Measurements from ENCODE around the gene MAGEA12. TPM values are rescaled to one million over a fixed set of nuclear protein-coding genes. Genes with fewer than 3 reads are reported as not detected.
"Not testable (repeated sequence)": the region's sequence is repeated elsewhere in the genome, so short reads cannot be mapped to it uniquely, and the experiment has no call there.

MAGEA12 gene, protein sequence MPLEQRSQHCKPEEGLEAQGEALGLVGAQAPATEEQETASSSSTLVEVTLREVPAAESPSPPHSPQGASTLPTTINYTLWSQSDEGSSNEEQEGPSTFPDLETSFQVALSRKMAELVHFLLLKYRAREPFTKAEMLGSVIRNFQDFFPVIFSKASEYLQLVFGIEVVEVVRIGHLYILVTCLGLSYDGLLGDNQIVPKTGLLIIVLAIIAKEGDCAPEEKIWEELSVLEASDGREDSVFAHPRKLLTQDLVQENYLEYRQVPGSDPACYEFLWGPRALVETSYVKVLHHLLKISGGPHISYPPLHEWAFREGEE
- under 1 TPM in 2 of 6 donors, not detected in 4; 0.20 to 0.37 TPM for total RNA-seq

DNA sequence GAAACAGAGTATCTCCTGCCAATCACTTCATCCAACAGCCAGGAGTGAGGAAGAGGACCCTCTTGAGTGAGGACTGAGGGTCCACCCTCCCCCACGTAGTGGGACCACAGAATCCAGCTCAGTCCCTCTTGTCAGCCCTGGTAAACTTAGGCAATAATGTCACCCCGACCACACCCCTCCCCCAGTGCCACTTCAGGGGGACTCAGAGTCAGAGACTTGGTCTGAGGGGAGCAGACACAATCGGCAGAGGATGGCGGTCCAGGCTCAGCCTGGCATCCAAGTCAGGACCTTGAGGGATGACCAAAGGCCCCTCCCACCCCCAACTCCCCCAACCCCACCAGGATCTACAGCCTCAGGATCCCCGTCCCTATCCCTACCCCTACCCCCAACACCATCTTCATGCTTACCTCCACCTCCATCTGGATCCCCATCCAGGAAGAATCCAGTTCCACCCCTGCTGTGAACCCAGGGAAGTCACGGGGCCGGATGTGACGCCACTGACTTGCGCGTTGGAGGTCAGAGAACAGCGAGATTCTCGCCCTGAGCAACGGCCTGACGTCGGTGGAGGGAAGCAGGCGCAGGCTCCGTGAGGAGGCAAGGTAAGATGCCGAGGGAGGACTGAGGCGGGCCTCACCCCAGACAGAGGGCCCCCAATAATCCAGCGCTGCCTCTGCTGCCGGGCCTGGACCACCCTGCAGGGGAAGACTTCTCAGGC, at the start of gene MAGEA12, which contains the start of gene CSAG1:
Gene MAGEA12 (plus strand): TSS at position 497 of the 715 bp plus-strand sequence. CDS start 2,405 bp downstream, outside the sequence.
Gene CSAG1 (minus strand): TSS at position 461 of the 715 bp plus-strand sequence. CDS start 1,261 bp downstream, outside the sequence.
- DNase-seq, result peak in 1 of 2 donors; percentile 11
- Histone ChIP-seq H3K4me3 (no peak within 1 kb of the TSS), H3K36me3 (no peaks in the 10 kb centered on the region), H3K9me3 (no peaks in the 10 kb centered on the region), H3K4me1 (no peaks in the 10 kb centered on the region), H3K27ac (no peak within 1 kb of the TSS), H3K27me3 (no peaks in the 10 kb centered on the region)
- no peak for ATAC-seq (ENCODE audit: low FRiP score in 2 of 2)
- TF ChIP-seq, protein P1, sequence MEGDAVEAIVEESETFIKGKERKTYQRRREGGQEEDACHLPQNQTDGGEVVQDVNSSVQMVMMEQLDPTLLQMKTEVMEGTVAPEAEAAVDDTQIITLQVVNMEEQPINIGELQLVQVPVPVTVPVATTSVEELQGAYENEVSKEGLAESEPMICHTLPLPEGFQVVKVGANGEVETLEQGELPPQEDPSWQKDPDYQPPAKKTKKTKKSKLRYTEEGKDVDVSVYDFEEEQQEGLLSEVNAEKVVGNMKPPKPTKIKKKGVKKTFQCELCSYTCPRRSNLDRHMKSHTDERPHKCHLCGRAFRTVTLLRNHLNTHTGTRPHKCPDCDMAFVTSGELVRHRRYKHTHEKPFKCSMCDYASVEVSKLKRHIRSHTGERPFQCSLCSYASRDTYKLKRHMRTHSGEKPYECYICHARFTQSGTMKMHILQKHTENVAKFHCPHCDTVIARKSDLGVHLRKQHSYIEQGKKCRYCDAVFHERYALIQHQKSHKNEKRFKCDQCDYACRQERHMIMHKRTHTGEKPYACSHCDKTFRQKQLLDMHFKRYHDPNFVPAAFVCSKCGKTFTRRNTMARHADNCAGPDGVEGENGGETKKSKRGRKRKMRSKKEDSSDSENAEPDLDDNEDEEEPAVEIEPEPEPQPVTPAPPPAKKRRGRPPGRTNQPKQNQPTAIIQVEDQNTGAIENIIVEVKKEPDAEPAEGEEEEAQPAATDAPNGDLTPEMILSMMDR (IDR thresholded peaks at IDR 0.05), result no peak
- no peak for TF ChIP-seq EP300 (IDR thresholded peaks at IDR 0.05)
- no peak for TF ChIP-seq POLR2A (IDR thresholded peaks at IDR 0.05)
- TF ChIP-seq POLR2AphosphoS5 (IDR thresholded peaks at IDR 0.05), result no peak
- 82 to 89% methylated on average over 8 to 9 of the region's 21 CpGs for WGBS, 2 donors

DNA sequence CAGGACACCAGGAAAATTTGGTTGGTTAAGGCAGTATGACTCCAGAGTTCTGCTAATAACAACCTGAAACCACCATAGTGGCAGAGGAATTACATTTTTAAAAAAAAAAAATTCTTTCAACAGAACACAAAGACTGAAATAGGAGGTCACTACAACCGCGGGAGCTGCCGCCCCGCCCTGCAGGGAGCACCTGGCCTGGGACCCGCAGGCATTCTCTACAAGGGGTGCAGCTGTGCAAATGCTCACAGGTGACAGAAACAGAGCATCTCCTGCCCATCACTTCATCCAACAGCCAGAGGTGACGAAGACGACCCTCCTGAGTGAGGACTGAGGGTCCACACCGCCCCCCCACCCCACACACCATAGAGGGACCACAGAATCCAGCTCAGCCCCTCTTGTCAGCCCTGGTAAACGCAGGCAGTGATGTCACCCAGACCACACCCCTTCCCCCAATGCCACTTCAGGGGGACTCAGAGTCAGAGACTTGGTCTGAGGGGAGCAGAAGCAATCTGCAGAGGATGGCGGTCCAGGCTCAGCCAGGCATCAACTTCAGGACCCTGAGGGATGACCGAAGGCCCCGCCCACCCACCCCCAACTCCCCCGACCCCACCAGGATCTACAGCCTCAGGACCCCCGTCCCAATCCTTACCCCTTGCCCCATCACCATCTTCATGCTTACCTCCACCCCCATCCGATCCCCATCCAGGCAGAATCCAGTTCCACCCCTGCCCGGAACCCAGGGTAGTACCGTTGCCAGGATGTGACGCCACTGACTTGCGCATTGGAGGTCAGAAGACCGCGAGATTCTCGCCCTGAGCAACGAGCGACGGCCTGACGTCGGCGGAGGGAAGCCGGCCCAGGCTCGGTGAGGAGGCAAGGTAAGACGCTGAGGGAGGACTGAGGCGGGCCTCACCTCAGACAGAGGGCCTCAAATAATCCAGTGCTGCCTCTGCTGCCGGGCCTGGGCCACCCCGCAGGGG, 35.3 kb upstream of the MAGEA12 start, which contains the start of gene MAGEA3:
Gene MAGEA3 (plus strand): TSS at position 843 of the 980 bp plus-strand sequence. CDS start 2,039 bp downstream, outside the sequence.
- not testable (repeated sequence) for H3K4me1 ChIP-seq; ATAC-seq (ENCODE audit: low FRiP score in 2 of 2); H3K9me3 ChIP-seq; DNase-seq; H3K27me3 ChIP-seq; H3K27ac ChIP-seq; H3K4me3 ChIP-seq; H3K36me3 ChIP-seq
- WGBS, 2 donors, result 80% methylated on average over 1 of the region's 34 CpGs; no CpG with 5 or more reads in 1 of the 2 donors

DNA sequence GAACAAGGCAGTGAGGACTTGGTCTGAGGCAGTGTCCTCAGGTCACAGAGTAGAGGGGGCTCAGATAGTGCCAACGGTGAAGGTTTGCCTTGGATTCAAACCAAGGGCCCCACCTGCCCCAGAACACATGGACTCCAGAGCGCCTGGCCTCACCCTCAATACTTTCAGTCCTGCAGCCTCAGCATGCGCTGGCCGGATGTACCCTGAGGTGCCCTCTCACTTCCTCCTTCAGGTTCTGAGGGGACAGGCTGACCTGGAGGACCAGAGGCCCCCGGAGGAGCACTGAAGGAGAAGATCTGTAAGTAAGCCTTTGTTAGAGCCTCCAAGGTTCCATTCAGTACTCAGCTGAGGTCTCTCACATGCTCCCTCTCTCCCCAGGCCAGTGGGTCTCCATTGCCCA, 33.2 kb upstream of the MAGEA12 start:
- not testable (repeated sequence) for H3K27ac ChIP-seq, H3K9me3 ChIP-seq, H3K27me3 ChIP-seq, H3K4me3 ChIP-seq, H3K36me3 ChIP-seq, H3K4me1 ChIP-seq, DNase-seq
- peak in 1 of 2 donors; percentile 66 for ATAC-seq (ENCODE audit: low FRiP score in 2 of 2)
- 92% methylated on average over 4 of the region's 5 CpGs; no CpG with 5 or more reads in 1 of the 2 donors for WGBS, 2 donors

DNA sequence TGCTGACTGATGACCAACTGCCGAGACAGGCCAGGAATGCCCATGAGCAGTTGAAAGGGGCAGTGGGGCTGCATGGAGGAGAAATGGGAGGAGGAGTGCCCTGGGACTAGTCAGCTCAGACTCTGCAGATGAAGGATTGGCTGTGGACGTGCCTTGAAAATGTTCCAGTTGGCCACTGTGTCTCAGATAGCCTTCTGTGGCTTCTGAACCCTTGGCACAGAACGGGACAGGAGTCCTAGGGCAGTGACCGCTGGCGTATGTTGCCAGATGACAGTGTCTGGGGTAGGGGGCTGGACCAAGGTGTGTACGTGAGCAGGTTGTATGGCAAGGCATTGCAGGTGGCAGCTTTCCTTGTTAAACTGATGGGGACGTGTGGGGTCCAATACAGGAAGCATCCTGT, 27.1 kb upstream of the MAGEA12 start:
- not testable (repeated sequence) for H3K27ac ChIP-seq, H3K27me3 ChIP-seq, DNase-seq, H3K4me1 ChIP-seq, H3K9me3 ChIP-seq, H3K4me3 ChIP-seq, H3K36me3 ChIP-seq
- WGBS, 2 donors, result 85 to 89% methylated on average over 2 to 4 of the region's 7 CpGs
- ATAC-seq (ENCODE audit: low FRiP score in 2 of 2), result peak in 1 of 2 donors; percentile 62

DNA sequence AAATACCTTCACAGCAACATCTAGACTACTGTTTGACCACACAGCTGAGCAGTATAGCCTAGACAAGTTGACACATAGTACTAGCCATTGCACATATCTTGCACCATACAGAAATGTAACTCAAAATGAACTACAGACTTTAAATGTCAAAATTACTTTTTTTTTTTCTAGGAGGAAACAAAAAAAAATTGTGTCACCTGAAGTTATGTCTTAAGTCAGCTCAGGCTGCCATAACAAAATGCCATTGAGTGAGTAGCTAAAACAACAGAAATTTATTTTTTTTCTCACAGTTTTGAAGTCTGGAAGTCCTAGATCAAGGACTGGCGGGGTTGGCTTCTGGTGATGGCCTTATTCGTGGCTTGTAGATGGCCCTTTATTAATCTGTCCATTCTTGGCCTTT, 24.4 kb upstream of the MAGEA12 start, which contains the start of gene CSAG2:
Gene CSAG2 (minus strand): TSS at position 101 of the 400 bp plus-strand sequence. CDS start 161 bp downstream, outside the sequence.
- ATAC-seq (ENCODE audit: low FRiP score in 2 of 2), result not testable (repeated sequence)
- no CpG with 5 or more reads among the region's 2 CpGs for WGBS, 2 donors

DNA sequence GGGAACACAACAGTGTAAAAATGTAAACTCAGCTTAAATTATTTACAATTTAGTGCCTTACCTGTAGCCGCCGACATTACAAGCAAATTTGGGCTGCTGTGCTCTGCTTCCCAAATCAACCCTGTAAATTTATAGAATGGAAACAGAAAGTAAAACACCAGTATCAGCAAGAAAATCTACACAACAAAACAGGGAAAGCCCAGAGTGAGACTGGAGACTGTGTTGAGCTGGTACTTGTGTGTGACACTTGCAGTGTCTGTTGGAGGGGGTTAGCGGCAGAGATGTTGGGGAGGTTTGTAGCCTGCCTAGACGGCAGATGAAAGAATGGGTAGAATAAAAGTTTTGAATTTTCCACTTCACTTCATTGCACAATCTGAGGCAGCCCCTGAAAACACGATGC, 20.4 kb upstream of the MAGEA12 start:
- not testable (repeated sequence) for H3K27ac ChIP-seq; H3K4me3 ChIP-seq; H3K4me1 ChIP-seq; DNase-seq; ATAC-seq (ENCODE audit: low FRiP score in 2 of 2); H3K27me3 ChIP-seq; H3K9me3 ChIP-seq; H3K36me3 ChIP-seq
- no CpG with 5 or more reads among the region's 5 CpGs for WGBS, 2 donors

More for the DNA sequence above, 24.4 kb upstream of the MAGEA12 start, which contains the start of gene CSAG2:
- not testable (repeated sequence) for DNase-seq, H3K4me1 ChIP-seq, H3K27ac ChIP-seq, H3K9me3 ChIP-seq, H3K36me3 ChIP-seq, H3K4me3 ChIP-seq, H3K27me3 ChIP-seq

DNA sequence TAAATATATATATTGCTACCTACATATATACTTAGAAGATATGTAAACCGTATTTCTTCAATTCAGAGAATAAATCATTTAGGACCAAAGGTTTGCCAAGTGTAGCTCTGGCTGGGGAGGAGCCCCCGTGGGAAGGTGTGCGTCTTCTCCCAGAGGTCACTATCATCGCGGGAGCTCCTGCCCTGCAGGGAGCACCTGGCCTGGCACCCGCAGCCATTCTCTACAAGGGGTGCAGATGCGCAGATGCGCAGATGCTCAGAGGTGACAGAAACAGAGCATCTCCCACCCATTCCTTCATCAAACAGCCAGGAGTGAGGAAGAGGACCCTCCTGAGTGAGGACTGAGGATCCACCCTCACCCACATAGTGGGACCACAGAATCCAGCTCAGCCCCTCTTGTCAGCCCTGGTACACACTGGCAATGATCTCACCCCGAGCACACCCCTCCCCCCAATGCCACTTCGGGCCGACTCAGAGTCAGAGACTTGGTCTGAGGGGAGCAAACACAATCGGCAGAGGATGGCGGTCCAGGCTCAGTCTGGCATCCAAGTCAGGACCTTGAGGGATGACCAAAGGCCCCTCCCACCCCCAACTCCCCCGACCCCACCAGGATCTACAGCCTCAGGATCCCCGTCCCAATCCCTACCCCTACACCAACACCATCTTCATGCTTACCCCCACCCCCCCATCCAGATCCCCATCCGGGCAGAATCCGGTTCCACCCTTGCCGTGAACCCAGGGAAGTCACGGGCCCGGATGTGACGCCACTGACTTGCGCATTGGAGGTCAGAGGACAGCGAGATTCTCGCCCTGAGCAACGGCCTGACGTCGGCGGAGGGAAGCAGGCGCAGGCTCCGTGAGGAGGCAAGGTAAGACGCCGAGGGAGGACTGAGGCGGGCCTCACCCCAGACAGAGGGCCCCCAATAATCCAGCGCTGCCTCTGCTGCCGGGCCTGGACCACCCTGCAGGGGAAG, 19.5 kb upstream of the MAGEA12 start, which contains the start of gene MAGEA2B:
Gene MAGEA2B (plus strand): TSS at position 814 of the 973 bp plus-strand sequence. CDS start 2,479 bp downstream, outside the sequence.
- H3K9me3 ChIP-seq; H3K27ac ChIP-seq; ATAC-seq (ENCODE audit: low FRiP score in 2 of 2); DNase-seq; H3K27me3 ChIP-seq; H3K4me1 ChIP-seq; H3K4me3 ChIP-seq; H3K36me3 ChIP-seq: not testable (repeated sequence)
- WGBS, 2 donors, result no CpG with 5 or more reads among the region's 35 CpGs

Measured in upper lobe of left lung (tissue), 6 donors.